Endothelial cell of umbilical vein (primary cell): ENCODE measurements around the gene LMCD1. TPM values are rescaled to one million over a fixed set of nuclear protein-coding genes. Genes with fewer than 3 reads are reported as not detected.

Experiments
- BruUV-seq: library from RNA; stranded (reverse); fragments of 400-500 nt; replicated peaks from 2 replicates; lab custom pipeline; 2021; lab: Mats Ljungman, UMichigan
- CTCF ChIA-PET: fragments of 300-600, 350-600 bp; sonication (Branson Sonifier 250); formaldehyde crosslinking; loops from one replicate; lab custom pipeline; 2021; ENCODE audit warnings: antibody characterized with exemption, inconsistent platforms; lab: Charles Lee
- POLR2A ChIA-PET: fragments of 300-600, 350-600 bp; sonication (Branson Sonifier 250); formaldehyde crosslinking; loops from one replicate; lab custom pipeline; 2021; ENCODE audit warnings: antibody characterized with exemption, inconsistent platforms; lab: Charles Lee
- DNase-seq: peaks from one replicate; pipeline ENCODE4 v3.0.0-alpha.2; 2011; ENCODE audit warnings: low read depth, low spot score
- FAIRE-seq: peaks from 2 replicates; lab custom pipeline; 2011; peaks lifted over from hg19 to GRCh38; lab: Jason Lieb, UNC
- H2AFZ ChIP-seq: 2 replicates; pipeline ENCODE4 v1.6.0; 2012; ENCODE audit warnings: low read depth, low read length, control low read depth, inconsistent platforms
- H3K27ac ChIP-seq: 2 replicates; pipeline ENCODE4 v1.5.1; 2011; ENCODE audit warnings: low read depth, mild to moderate bottlenecking, control low read depth, low read length, moderate library complexity; ENCODE audit not compliant: insufficient read depth
- H3K27me3 ChIP-seq, 2 experiments: 2 replicates each; pipeline versions ENCODE4 v1.6.0 to v1.6.1; 2011; ENCODE audit warnings: low read length in 2 of 2, mixed read lengths in 1 of 2; ENCODE audit not compliant: control insufficient read depth in 2 of 2, insufficient read depth in 2 of 2
- H3K36me3 ChIP-seq, 2 experiments: 2 replicates in 1 of 2; 3 replicates in 1 of 2; pipeline ENCODE4 v1.5.1; 2011; ENCODE audit warnings: low read length in 2 of 2, mild to moderate bottlenecking in 1 of 2, moderate library complexity in 1 of 2; ENCODE audit not compliant: control insufficient read depth in 2 of 2, insufficient read depth in 2 of 2; ENCODE audit errors: extremely low read depth in 1 of 2
- H3K4me1 ChIP-seq: 3 replicates; pipeline ENCODE4 v1.5.1; 2011; ENCODE audit warnings: mild to moderate bottlenecking, low read length; ENCODE audit not compliant: control insufficient read depth, insufficient read depth; ENCODE audit errors: extremely low read depth
- H3K4me2 ChIP-seq: 2 replicates; pipeline ENCODE4 v1.6.1; 2011; ENCODE audit warnings: low read length, control low read depth, mixed read lengths; ENCODE audit not compliant: insufficient read depth
- H3K4me3 ChIP-seq, 3 experiments: fragments of 200-600 bp in 1 of 3; sonication (generic), shearing (Covaris generic) in 1 of 3; replicated peaks in 1 of 3; 2 replicates each; pipeline ENCODE4 v1.5.1; 2011 to 2016; ENCODE audit warnings: control low read depth in 3 of 3, low read length in 3 of 3, mild to moderate bottlenecking in 2 of 3, inconsistent platforms in 1 of 3, low read depth in 1 of 3, moderate library complexity in 1 of 3; ENCODE audit not compliant: insufficient read depth in 1 of 3
- H3K79me2 ChIP-seq: 2 replicates; pipeline ENCODE4 v1.6.0; 2012; ENCODE audit warnings: low read length, inconsistent platforms; ENCODE audit not compliant: control insufficient read depth, insufficient read depth
- H3K9ac ChIP-seq: replicated peaks from 2 replicates; pipeline ENCODE3; 2011; ENCODE audit warnings: low read length, control low read depth; ENCODE audit not compliant: insufficient read depth; ENCODE audit errors: extremely low read depth
- H3K9me1 ChIP-seq: replicated peaks from 3 replicates; pipeline ENCODE4 v1.6.0; 2011; ENCODE audit warnings: mild to moderate bottlenecking, low read length; ENCODE audit not compliant: control insufficient read depth, insufficient read depth; ENCODE audit errors: extremely low read depth
- H3K9me3 ChIP-seq: replicated peaks from 2 replicates; pipeline ENCODE4 v1.5.1; 2012; ENCODE audit warnings: low read length, inconsistent platforms; ENCODE audit not compliant: control insufficient read depth, insufficient read depth
- H4K20me1 ChIP-seq: replicated peaks from 2 replicates; pipeline ENCODE3; 2011; ENCODE audit warnings: mild to moderate bottlenecking, low read length; ENCODE audit not compliant: control insufficient read depth, insufficient read depth; ENCODE audit errors: extremely low read depth
- EZH2 ChIP-seq: IDR thresholded peaks from 2 replicates; pipeline ENCODE4 v1.6.1; 2012; ENCODE audit warnings: borderline replicate concordance, low read depth, mild to moderate bottlenecking, moderate library complexity, low read length, inconsistent platforms; ENCODE audit not compliant: severe bottlenecking
- FOS ChIP-seq: IDR thresholded peaks from 2 replicates; pipeline ENCODE4 v1.6.1; 2011; ENCODE audit warnings: mild to moderate bottlenecking, low read length, moderate library complexity, borderline replicate concordance; ENCODE audit not compliant: insufficient read depth
- GATA2 ChIP-seq: IDR thresholded peaks from 2 replicates; pipeline ENCODE4 v1.7.0; 2011; ENCODE audit warnings: low read depth, mild to moderate bottlenecking, moderate library complexity, mixed read lengths, low read length; ENCODE audit not compliant: insufficient read length, insufficient read depth
- JUN ChIP-seq: IDR thresholded peaks from 2 replicates; pipeline ENCODE4 v1.6.1; 2011; ENCODE audit warnings: borderline replicate concordance, low read depth; ENCODE audit not compliant: insufficient read length, insufficient read depth
- MYC ChIP-seq: IDR thresholded peaks from one replicate; pipeline ENCODE4 v1.6.1; 2011; ENCODE audit warnings: mild to moderate bottlenecking, low read depth, low read length
- POLR2A ChIP-seq: IDR thresholded peaks from 2 replicates; pipeline ENCODE4 v1.6.1; 2012; ENCODE audit warnings: low read depth, mild to moderate bottlenecking, control low read depth, low read length
- POLR2AphosphoS5 ChIP-seq: IDR thresholded peaks from 2 replicates; pipeline ENCODE4 v1.6.1; 2012; ENCODE audit warnings: low read depth, mild to moderate bottlenecking, control low read depth, low read length, moderate library complexity; ENCODE audit not compliant: insufficient read depth
- dilution Hi-C: fragments of 300-500 bp; cut with MboI; formaldehyde crosslinking; loops from one replicate; pipeline ENCODE4 v1.15.0; 2019; ENCODE audit warnings: low sequenced_read_pairs; ENCODE audit not compliant: extremely low pct_ligation_motif_present
- intact Hi-C: fragments of 100-400 bp; cut with micrococcal nuclease; formaldehyde crosslinking; loops from one replicate; pipeline ENCODE4 v1.10.0; 2022
- polyA plus RNA-seq, 4 experiments: library from polyadenylated mRNA; depleted of rRNA in 3 of 4; stranded (reverse) in 3 of 4; unstranded in 1 of 4; fragments of >200 nt; gene quantifications; 2 replicates each; pipeline versions ENCODE4 v1.2.1 to v1.2.3, GENCODE V29; 2011 to 2012; ENCODE audit warnings: missing spikeins in 1 of 4
- total RNA-seq: library from RNA; stranded (reverse); gene quantifications from 2 replicates; pipeline ENCODE4 v1.2.3, GENCODE V29; 2021
- TF ChIP-seq, protein P1 (sequence below), 2 donors: IDR thresholded peaks; 1 replicate in 1 of 2; 2 replicates in 1 of 2; pipeline ENCODE4 v1.5.1; 2011; ENCODE audit warnings: low read length in 2 of 2, mild to moderate bottlenecking in 2 of 2, moderate library complexity in 2 of 2, control low read depth in 1 of 2, inconsistent platforms in 1 of 2, low read depth in 1 of 2; ENCODE audit not compliant: insufficient read depth in 1 of 2; ENCODE audit errors: extremely low read depth in 1 of 2
- TF ChIP-seq, protein P2 (sequence below): IDR thresholded peaks from 2 replicates; pipeline ENCODE4 v1.6.1; 2011; ENCODE audit not compliant: insufficient read depth, insufficient read length

Gene LMCD1
- total and polyA plus RNA-seq, 2 donors (not counting 3 experiments of a cell fraction or from before 2014, with no cell fraction given), result 7.6 to 14.5 TPM

DNA sequence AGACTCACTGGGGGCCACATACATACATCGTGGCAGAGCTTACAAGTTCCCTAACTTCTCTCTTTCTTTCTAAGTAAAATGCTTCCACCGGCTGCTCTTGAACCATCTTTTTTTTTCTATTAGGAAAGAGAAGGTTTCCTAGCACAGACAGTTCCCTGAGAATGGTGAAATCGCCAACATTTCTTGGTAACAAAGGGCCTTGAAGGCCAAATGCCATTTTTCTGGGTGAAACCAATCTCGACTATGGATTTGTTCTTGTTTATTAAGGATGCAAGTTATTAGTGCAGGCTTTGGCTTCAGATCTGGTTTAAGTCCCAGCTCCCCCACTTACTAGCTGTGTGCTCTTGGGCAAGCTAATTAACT, 3.0 kb downstream of the LMCD1 start:
- Histone ChIP-seq H2AFZ (no peak overlapping the region), H3K79me2 (no peaks in the 10 kb centered on the region), H3K9me3 (no peaks in the 10 kb centered on the region), H3K4me3 (no peak overlapping the region), H3K4me2 (no peak overlapping the region), H4K20me1 (no peaks in the 10 kb centered on the region), H3K9ac (no peak overlapping the region), H3K27ac (no peak overlapping the region), H3K27me3 (no peaks in the 10 kb centered on the region), H3K9me1 (no peaks in the 10 kb centered on the region), H3K36me3 (no peaks in the 10 kb centered on the region), H3K4me1 (peaks cover 64% of the 10 kb centered on the region)
- POLR2A ChIA-PET, result no interaction called here
- FAIRE-seq (no peak), DNase-seq (no peak)
- intact Hi-C loops, result loop anchor here (5.0 to 10.0 kb wide), 2 partner anchors 118 to 630 kb away; no protein-coding TSS in a partner anchor
- dilution Hi-C loops, result no loop called here
- no TSS peak for BruUV-seq
- TF ChIP-seq POLR2A, result no peak
- TF ChIP-seq, protein P1, sequence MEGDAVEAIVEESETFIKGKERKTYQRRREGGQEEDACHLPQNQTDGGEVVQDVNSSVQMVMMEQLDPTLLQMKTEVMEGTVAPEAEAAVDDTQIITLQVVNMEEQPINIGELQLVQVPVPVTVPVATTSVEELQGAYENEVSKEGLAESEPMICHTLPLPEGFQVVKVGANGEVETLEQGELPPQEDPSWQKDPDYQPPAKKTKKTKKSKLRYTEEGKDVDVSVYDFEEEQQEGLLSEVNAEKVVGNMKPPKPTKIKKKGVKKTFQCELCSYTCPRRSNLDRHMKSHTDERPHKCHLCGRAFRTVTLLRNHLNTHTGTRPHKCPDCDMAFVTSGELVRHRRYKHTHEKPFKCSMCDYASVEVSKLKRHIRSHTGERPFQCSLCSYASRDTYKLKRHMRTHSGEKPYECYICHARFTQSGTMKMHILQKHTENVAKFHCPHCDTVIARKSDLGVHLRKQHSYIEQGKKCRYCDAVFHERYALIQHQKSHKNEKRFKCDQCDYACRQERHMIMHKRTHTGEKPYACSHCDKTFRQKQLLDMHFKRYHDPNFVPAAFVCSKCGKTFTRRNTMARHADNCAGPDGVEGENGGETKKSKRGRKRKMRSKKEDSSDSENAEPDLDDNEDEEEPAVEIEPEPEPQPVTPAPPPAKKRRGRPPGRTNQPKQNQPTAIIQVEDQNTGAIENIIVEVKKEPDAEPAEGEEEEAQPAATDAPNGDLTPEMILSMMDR (IDR thresholded peaks at IDR 0.05; ENCODE audit: extremely low read depth in 1 of 2, insufficient read depth in 1 of 2, low read depth in 1 of 2, low read length in 2 of 2), result no peak
- no peak for TF ChIP-seq FOS
- no peak for TF ChIP-seq MYC
- TF ChIP-seq GATA2, result no peak
- no peak for TF ChIP-seq POLR2AphosphoS5
- TF ChIP-seq EZH2, result no peak
- TF ChIP-seq JUN, result no peak
- TF ChIP-seq, protein P2, sequence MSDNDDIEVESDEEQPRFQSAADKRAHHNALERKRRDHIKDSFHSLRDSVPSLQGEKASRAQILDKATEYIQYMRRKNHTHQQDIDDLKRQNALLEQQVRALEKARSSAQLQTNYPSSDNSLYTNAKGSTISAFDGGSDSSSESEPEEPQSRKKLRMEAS, result no peak
- CTCF ChIA-PET, result interaction anchor here (1.3 to 9.5 kb wide), 2 partner anchors 58 to 60 kb away, joined by 3 to 114 read pairs; no protein-coding TSS in a partner anchor
